Testis (tissue), 3 donors: ENCODE data around the gene KCNJ5. TPM values are rescaled to one million over a fixed set of nuclear protein-coding genes. Genes with fewer than 3 reads are reported as not detected.

Experiments
- DNase-seq: peaks from one replicate; pipeline ENCODE4 v3.0.0-alpha.2; 2019
- H3K27ac ChIP-seq, 2 donors: fragments of 200-600 bp; sonication (generic); one replicate each; pipeline ENCODE4 v1.5.1; 2019
- H3K27me3 ChIP-seq: fragments of 200-600 bp; sonication (generic); one replicate; pipeline ENCODE4 v1.5.1; 2019
- H3K36me3 ChIP-seq: fragments of 200-600 bp; sonication (generic); one replicate; pipeline ENCODE4 v1.5.1; 2017; ENCODE audit warnings: low read depth; ENCODE audit errors: missing control alignments
- H3K4me1 ChIP-seq: fragments of 200-600 bp; sonication (generic); one replicate; pipeline ENCODE4 v1.5.1; 2019
- H3K4me3 ChIP-seq, 2 donors: fragments of 200-600 bp; sonication (generic); one replicate each; pipeline ENCODE4 v1.5.1; 2017 to 2019
- H3K9me3 ChIP-seq: fragments of 200-600 bp; sonication (generic); one replicate; pipeline ENCODE4 v1.5.1; 2017
- CTCF ChIP-seq, 3 experiments: fragments of 450-650 bp in 2 of 3; fragments of 200-600 bp in 1 of 3; sonication (generic) in 1 of 3; IDR thresholded peaks; one replicate each; pipeline ENCODE4 v1.5.1; 2016 to 2019; ENCODE audit warnings: antibody characterized with exemption in 3 of 3, mild to moderate bottlenecking in 2 of 3, moderate library complexity in 1 of 3
- POLR2A ChIP-seq: fragments of 450-650 bp; IDR thresholded peaks from one replicate; pipeline ENCODE4 v1.6.1; 2017; ENCODE audit warnings: antibody characterized with exemption, mild to moderate bottlenecking, moderate library complexity
- WGBS, 2 donors: methylation state at CpG; one replicate each; pipeline ENCODE4 v1.1.5; 2018; 5-methylcytosine and 5-hydroxymethylcytosine counted together
- intact Hi-C: fragments of 100-400 bp; cut with DNase I; formaldehyde crosslinking; loops from one replicate; pipeline ENCODE4 v1.15.1; 2023; ENCODE audit warnings: low total_unique reads
- polyA plus RNA-seq: library from polyadenylated mRNA; stranded (reverse); fragments of 350-450 nt; fragmentation: Illumina TruSeq; extraction: RNeasy Lipid Tissue Mini Kit (QIAGEN cat#74804); gene quantifications from one replicate; pipeline ENCODE4 v1.2.3, GENCODE V29; 2014; ENCODE audit warnings: low read depth, low replicate concordance; ENCODE audit not compliant: insufficient read depth
- total RNA-seq, 2 donors: library from RNA; depleted of rRNA; stranded (reverse); fragments of >200 nt; gene quantifications; one replicate each; pipeline ENCODE4 v1.2.3, GENCODE V29; 2016

Gene KCNJ5
- total and polyA plus RNA-seq, 3 donors from 2014 or later: 0.55 to 2.1 (median 1.5) TPM

GRCh38 chr11:128939591-128939990, 48.4 kb downstream of the KCNJ5 start:
- H3K9me3 ChIP-seq: no peaks in the 10 kb centered on the region
- no peaks in the 10 kb centered on the region for H3K27me3 ChIP-seq
- intact Hi-C loops: no loop called here
- H3K4me1 ChIP-seq: no peaks in the 10 kb centered on the region
- DNase-seq: no peak
- no peaks in the 10 kb centered on the region for H3K36me3 ChIP-seq
- no peak for TF ChIP-seq CTCF (IDR thresholded peaks at IDR 0.05)
- no peak for TF ChIP-seq POLR2A
- H3K4me3 ChIP-seq: no peak overlapping the region
- no peak overlapping the region for H3K27ac ChIP-seq
- WGBS, 2 donors: 83 to 86% methylated on average over 11 of the region's 11 CpGs

GRCh38 chr11:128940156-128940555, 49.0 kb downstream of the KCNJ5 start:
- no peak overlapping the region for H3K27ac ChIP-seq
- DNase-seq: no peak
- no peak overlapping the region for H3K4me3 ChIP-seq
- no peaks in the 10 kb centered on the region for H3K4me1 ChIP-seq
- H3K36me3 ChIP-seq: no peaks in the 10 kb centered on the region
- intact Hi-C loops: loop anchor here (5.0 kb wide), 1 partner anchor 58 kb away; no protein-coding TSS in a partner anchor
- TF ChIP-seq POLR2A (no peak), CTCF (IDR thresholded peaks at IDR 0.05) (no peak)
- no peaks in the 10 kb centered on the region for H3K27me3 ChIP-seq
- 85 to 87% methylated on average over 5 of the region's 5 CpGs for WGBS, 2 donors
- H3K9me3 ChIP-seq: no peaks in the 10 kb centered on the region

GRCh38 chr11:128940603-128941002, 49.4 kb downstream of the KCNJ5 start:
- WGBS, 2 donors: 88 to 97% methylated on average over 5 to 15 of the region's 15 CpGs
- Histone ChIP-seq H3K27ac (no peak overlapping the region), H3K4me1 (no peaks in the 10 kb centered on the region), H3K9me3 (no peaks in the 10 kb centered on the region), H3K4me3 (no peak overlapping the region), H3K27me3 (no peaks in the 10 kb centered on the region), H3K36me3 (no peaks in the 10 kb centered on the region)
- no peak for TF ChIP-seq CTCF (IDR thresholded peaks at IDR 0.05)
- intact Hi-C loops: loop anchor here (5.0 kb wide), 1 partner anchor 58 kb away; no protein-coding TSS in a partner anchor
- DNase-seq: no peak

- Histone ChIP-seq H3K36me3 (no peaks in the 10 kb centered on the region), H3K4me1 (no peaks in the 10 kb centered on the region), H3K27me3 (no peaks in the 10 kb centered on the region), H3K4me3 (no peak overlapping the region), H3K9me3 (no peaks in the 10 kb centered on the region), H3K27ac (no peak overlapping the region)
- 81 to 86% methylated on average over 8 of the region's 8 CpGs for WGBS, 2 donors
- intact Hi-C loops: loop anchor here (5.0 kb wide), 1 partner anchor 59 kb away; no protein-coding TSS in a partner anchor
- TF ChIP-seq CTCF (IDR thresholded peaks at IDR 0.05): no peak
- TF ChIP-seq POLR2A: no peak
- no peak for DNase-seq
These were observed 50.0 kb downstream of the KCNJ5 start for GRCh38 chr11:128941110-128941509.

- intact Hi-C loops: loop anchor here (5.0 kb wide), 1 partner anchor 59 kb away; no protein-coding TSS in a partner anchor
- H3K9me3 ChIP-seq: no peaks in the 10 kb centered on the region
- no peaks in the 10 kb centered on the region for H3K4me1 ChIP-seq
- WGBS, 2 donors: 86 to 95% methylated on average over 8 to 14 of the region's 14 CpGs
- no peaks in the 10 kb centered on the region for H3K36me3 ChIP-seq
- no peak overlapping the region for H3K27ac ChIP-seq
- no peak for DNase-seq
- no peaks in the 10 kb centered on the region for H3K27me3 ChIP-seq
- no peak overlapping the region for H3K4me3 ChIP-seq
- no peak for TF ChIP-seq CTCF (IDR thresholded peaks at IDR 0.05)
- no peak for TF ChIP-seq POLR2A
These were observed 50.6 kb downstream of the KCNJ5 start for GRCh38 chr11:128941573-128942271.
